Measurements from ENCODE around the gene PKN1. TPM values are rescaled to one million over a fixed set of nuclear protein-coding genes. Genes with fewer than 3 reads are reported as not detected.

PKN1 gene
- total and polyA plus RNA-seq, 9 of the 15 experiments (the other 6 are each of a cell fraction or from before 2014, with no cell fraction given): 0.30 to 228 (median 77.5) TPM

DNA sequence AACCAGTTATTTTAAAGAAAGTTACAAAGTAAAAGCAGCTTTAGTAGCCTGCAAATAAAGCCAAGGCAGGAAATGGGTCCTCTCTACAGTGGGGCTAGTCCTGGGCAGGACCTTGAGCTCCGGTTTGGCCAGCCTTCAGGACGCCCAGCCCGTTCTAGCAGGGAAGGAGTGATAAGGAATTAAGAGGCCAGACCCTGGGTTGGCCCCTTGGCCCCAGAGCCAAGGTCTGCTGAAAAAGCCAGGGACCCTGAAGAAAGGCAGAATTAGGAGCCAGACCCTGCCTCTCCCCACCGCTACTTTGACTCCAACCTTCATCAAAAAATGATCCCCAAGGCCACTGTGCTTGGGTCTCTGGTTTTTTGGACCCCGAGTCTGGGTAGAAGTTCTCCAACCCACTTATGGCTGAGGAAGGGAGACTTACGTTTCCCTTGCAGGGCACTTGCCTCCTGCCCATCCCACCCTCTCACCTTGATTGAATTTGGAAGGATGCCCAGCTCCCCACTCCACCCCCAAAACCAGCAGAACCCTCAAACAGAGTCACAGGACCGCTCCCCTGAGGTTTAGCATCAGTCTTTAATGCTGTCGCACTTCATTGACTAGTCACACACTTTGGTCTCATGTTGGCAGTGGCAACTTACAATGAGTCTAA, 81.2 kb downstream of the PKN1 start:
- peaks cover 45% of the 10 kb centered on the region for H3K79me2 ChIP-seq (ENCODE audit: control insufficient read depth, insufficient read depth, low read length)
- H3K27ac ChIP-seq (ENCODE audit: extremely low read depth, low read depth, low read length): peak overlapping the region; percentile 6; the same call in 1 of the 3 replicates
- in situ Hi-C loops (cut with MboI): no loop called here
- H3K4me1 ChIP-seq (replicated peaks in 1 of 2; ENCODE audit: control insufficient read depth in 2 of 2, insufficient read depth in 2 of 2, low read length in 2 of 2): peaks cover 50 to 57% of the 10 kb centered on the region in 2 experiments
- ChIA-PET CTCF (ENCODE audit: low intra/inter-chr PET ratio) (no interaction called here), POLR2A (interaction anchor here (0.7 to 6.3 kb wide), 10 partner anchors 8 to 106 kb away, joined by 3 to 70 read pairs (median 4); no protein-coding TSS in a partner anchor)
- H2AFZ ChIP-seq (ENCODE audit: low read depth, low read length): no peak overlapping the region
- peaks cover 26% of the 10 kb centered on the region for H4K20me1 ChIP-seq (replicated peaks; ENCODE audit: control insufficient read depth, insufficient read depth, low read length)
- peak in 1 of 4 experiments; percentile 49 for DNase-seq (ENCODE audit: extremely low read depth in 1 of 4, low spot score in 3 of 4)
- peaks cover 38% of the 10 kb centered on the region for H3K36me3 ChIP-seq (ENCODE audit: control insufficient read depth, insufficient read depth, low read length)
- FAIRE-seq: no peak
- intact Hi-C loops (cut with micrococcal nuclease): no loop called here
- BruUV-seq (replicated peaks): no TSS peak
- H3K4me2 ChIP-seq (ENCODE audit: insufficient read depth, low read length): peak overlapping the region; percentile 28
- H3K27me3 ChIP-seq (ENCODE audit: control insufficient read depth in 2 of 2, insufficient read depth in 2 of 2, low read length in 2 of 2): no peaks in the 10 kb centered on the region
- H3K9ac ChIP-seq (ENCODE audit: insufficient read depth in 1 of 2, low read depth in 2 of 2, low read length in 2 of 2): peak overlapping the region in 1 of 2 experiments; percentile 72; a peak in 2 of 4 replicates
- H3K4me3 ChIP-seq: no peak overlapping the region
- WGBS (ENCODE audit: insufficient coverage, low coverage, missing lambda C conversion rate): 58% methylated on average over 7 of the region's 8 CpGs
- no peaks in the 10 kb centered on the region for H3K9me1 ChIP-seq (ENCODE audit: control insufficient read depth, insufficient read depth, low read length)
- no peaks in the 10 kb centered on the region for H3K9me3 ChIP-seq (replicated peaks; ENCODE audit: control insufficient read depth, insufficient read depth, low read depth, low read length)
- no peak for ATAC-seq
- TF ChIP-seq FUS (optimal IDR thresholded peaks at IDR 0.05; ENCODE audit: low read depth, low read length): no peak
- TF ChIP-seq FOXA1 (IDR thresholded peaks at IDR 0.05; ENCODE audit: borderline replicate concordance): no peak
- TF ChIP-seq PML (IDR thresholded peaks at IDR 0.05; ENCODE audit: low read length): peak; percentile 17; the same call in 1 of the 2 replicates
- TF ChIP-seq, protein P1, sequence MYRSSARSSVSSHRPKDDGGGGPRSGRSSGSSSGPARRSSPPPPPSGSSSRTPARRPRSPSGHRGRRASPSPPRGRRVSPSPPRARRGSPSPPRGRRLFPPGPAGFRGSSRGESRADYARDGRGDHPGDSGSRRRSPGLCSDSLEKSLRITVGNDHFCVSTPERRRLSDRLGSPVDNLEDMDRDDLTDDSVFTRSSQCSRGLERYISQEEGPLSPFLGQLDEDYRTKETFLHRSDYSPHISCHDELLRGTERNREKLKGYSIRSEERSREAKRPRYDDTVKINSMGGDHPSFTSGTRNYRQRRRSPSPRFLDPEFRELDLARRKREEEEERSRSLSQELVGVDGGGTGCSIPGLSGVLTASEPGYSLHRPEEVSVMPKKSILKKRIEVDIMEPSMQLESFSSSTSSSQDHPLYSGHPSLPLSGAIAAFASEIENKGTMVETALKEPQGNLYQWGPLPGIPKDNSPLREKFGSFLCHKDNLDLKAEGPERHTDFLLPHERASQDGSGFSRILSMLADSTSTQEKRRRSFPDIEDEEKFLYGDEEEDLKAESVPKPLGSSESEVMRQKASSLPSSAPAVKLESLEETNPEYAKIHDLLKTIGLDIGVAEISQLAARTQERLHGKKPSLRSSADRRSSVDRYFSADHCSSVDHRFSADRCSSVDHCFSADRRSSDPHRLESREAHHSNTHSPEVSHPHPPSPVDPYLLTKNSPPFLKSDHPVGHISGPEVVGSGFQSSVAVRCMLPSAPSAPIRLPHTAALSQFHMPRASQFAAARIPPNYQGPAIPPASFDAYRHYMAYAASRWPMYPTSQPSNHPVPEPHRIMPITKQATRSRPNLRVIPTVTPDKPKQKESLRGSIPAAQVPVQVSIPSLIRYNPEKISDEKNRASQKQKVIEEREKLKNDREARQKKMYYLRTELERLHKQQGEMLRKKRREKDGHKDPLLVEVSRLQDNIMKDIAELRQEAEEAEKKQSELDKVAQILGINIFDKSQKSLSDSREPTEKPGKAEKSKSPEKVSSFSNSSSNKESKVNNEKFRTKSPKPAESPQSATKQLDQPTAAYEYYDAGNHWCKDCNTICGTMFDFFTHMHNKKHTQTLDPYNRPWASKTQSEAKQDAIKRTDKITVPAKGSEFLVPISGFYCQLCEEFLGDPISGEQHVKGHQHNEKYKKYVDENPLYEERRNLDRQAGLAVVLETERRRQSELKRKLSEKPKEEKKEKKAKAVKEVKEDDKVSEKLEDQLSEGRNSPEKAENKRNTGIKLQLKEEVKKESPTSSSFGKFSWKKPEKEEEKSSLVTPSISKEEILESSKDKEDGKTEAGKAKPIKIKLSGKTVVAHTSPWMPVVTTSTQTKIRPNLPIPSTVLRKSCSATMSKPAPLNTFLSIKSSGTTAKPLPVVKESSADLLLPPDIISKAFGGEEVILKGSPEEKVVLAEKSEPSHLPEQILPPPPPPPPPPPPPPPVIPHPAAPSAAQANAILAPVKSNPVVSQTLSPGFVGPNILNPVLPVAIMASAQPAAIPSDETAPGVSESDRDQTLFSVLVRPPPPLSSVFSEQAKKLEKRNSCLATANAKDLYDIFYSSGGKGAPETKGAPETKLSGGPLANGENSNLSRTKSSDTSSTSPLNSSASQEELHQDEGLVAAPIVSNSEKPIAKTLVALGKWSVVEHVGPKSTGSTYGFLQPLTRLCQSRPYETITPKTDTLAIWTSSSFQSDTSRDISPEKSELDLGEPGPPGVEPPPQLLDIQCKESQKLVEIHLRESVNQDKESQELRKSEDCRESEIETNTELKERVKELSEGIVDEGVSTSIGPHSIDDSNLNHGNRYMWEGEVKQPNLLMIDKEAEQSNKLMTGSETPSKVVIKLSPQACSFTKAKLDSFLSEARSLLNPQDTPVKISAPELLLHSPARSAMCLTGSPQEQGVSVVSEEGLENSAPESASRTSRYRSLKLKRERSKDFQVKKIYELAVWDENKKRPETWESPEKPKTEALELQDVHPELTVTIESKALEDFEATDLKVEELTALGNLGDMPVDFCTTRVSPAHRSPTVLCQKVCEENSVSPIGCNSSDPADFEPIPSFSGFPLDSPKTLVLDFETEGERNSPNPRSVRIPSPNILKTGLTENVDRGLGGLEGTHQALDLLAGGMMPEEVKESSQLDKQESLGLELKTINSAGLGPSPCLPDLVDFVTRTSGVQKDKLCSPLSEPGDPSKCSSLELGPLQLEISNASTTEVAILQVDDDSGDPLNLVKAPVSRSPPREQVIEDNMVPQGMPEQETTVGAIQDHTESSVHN (IDR thresholded peaks at IDR 0.05; ENCODE audit: borderline replicate concordance in 1 of 2, low read depth in 1 of 2): no peak
- no peak for TF ChIP-seq BHLHE40 (IDR thresholded peaks at IDR 0.05; ENCODE audit: low read length)
- no peak for TF ChIP-seq RFX7 (CRISPR knock-in tag; IDR thresholded peaks at IDR 0.05)
- no peak for TF ChIP-seq ETV1 (tag; conservative IDR thresholded peaks at IDR 0.05; ENCODE audit: low read depth)
- no peak for TF ChIP-seq TSC22D4 (tag; IDR thresholded peaks at IDR 0.05)
- no peak for TF ChIP-seq THRAP3 (IDR thresholded peaks at IDR 0.05; ENCODE audit: borderline replicate concordance)
- no peak for TF ChIP-seq SOX6 (IDR thresholded peaks at IDR 0.05)
